Measurements from ENCODE around the gene SMARCD3.

DNA sequence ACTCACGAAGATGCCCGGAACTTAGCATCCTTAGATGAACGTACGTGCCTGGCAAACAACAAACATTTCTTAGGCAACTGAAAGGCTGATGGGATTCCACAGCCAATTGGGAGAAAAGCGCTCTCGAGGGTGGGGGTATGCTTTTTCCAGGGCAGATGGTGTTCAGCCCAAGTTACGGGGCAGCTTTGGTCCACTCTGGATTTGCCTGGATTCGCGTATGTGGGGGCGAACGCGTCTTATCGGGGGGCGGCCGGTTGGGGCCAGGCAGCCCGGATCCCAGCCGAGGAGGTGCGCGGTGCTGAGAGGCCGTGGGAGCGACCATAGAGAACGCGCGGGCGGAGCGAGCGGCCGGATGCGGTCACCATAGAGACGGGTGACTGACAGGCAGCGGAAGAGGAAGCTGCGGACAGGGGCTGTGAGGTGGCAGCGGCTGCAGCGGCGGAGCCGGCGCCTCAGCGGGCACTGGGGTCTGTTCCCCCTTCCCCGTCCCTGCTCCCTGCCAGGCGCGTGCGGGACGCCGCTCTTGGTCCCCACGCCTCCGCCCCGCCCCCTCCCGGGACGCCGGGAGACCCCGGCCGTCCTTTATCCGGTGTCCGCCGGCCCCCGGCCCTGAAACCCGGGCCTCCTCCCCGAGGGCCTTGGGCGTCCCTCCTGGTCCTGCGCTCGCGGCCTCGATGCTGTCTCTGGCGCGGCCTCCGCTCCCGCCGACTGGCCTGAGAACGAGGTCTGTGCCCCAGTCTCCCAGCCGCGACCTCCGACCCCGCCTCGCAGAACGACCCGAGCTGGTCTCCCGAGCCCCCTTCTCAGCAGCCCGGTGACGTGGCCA, 16.2 kb downstream of the SMARCD3 start, which contains the start of gene CHPF2:
- TF ChIP-seq, protein P1, sequence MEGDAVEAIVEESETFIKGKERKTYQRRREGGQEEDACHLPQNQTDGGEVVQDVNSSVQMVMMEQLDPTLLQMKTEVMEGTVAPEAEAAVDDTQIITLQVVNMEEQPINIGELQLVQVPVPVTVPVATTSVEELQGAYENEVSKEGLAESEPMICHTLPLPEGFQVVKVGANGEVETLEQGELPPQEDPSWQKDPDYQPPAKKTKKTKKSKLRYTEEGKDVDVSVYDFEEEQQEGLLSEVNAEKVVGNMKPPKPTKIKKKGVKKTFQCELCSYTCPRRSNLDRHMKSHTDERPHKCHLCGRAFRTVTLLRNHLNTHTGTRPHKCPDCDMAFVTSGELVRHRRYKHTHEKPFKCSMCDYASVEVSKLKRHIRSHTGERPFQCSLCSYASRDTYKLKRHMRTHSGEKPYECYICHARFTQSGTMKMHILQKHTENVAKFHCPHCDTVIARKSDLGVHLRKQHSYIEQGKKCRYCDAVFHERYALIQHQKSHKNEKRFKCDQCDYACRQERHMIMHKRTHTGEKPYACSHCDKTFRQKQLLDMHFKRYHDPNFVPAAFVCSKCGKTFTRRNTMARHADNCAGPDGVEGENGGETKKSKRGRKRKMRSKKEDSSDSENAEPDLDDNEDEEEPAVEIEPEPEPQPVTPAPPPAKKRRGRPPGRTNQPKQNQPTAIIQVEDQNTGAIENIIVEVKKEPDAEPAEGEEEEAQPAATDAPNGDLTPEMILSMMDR (conservative IDR thresholded peaks at IDR 0.05) = no peak
- TF ChIP-seq ZFX (IDR thresholded peaks at IDR 0.05) = peak; percentile 92; the same call in 1 of the 2 replicates

Data from C4-2B (cell line).